ENCODE results near the gene ANKRD13B.

ANKRD13B gene

DNA sequence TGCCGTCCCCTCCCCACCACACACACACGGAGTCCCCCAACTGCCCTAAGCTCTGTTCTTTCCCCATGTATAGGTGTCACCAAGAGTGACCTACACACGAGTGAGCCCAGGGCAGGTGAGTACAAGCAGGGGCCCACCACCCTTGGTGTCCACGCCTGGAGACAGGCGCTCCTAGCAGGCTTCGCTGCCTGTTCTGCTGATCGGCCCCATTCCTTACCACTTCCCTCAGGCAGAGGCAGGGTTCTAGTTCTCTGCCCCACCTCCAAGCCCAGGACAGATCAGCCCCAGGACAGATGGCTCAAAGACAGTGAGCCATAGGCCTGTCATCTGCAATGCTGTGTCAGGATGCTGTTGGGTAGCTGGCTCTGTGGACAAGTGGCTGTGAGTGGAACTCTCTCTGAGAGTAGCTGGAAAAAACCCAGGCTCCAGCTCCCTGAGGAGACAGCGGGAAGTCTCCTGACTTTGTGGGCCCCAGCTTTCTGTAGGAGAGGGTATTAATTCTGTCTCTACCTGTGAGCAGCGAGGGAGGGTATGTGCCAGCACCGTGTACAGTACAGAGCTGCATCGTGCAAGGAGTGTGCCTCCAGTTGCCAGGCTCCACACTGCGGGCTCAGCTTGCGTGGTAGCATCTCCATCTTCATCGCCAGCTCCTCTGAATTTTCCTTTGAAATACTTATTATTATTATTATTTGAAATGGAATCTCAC is 23.5 kb upstream of the ANKRD13B start:
- DNase-seq, result no peak

DNA sequence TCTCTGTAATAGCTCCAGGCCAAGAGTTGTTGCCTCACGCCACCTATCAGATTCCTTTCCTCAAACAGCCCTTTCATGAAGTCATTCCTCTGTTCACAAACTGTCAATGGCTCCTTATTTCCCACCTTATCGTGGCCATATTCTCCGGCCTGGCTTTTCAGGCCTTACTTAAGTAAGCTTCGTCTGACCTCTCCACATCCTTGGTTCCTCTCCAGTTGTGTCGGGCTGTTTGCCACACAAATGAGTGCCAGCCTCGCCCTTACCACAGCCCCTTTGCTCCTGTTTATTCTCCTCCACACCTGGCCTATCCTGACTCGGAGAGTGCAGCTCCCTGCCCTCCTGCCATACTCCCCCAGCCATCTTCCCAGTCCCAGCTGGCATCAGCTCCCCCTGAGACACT is 22.4 kb upstream of the ANKRD13B start:
- no peak for DNase-seq

DNA sequence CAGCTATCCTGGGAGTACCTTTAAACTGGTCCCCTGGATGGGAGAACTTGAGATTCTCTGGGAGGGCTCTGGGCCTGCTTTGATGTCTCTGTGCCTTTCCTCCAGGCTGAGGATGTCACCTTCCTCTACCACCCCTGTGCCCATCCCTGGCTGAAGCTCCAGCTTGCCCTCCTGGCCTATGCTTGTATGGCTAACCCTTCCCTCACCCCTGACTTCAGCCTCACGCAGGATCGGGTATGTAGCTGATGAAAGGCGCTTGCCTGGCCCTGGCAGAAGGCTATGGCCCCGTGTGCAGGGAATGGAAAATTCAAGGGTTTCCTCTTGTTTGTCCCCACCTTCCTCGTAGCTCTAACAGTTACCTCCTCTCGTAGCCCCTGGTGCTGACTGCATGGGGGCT is 21.4 kb upstream of the ANKRD13B start:
- DNase-seq, result no peak

DNA sequence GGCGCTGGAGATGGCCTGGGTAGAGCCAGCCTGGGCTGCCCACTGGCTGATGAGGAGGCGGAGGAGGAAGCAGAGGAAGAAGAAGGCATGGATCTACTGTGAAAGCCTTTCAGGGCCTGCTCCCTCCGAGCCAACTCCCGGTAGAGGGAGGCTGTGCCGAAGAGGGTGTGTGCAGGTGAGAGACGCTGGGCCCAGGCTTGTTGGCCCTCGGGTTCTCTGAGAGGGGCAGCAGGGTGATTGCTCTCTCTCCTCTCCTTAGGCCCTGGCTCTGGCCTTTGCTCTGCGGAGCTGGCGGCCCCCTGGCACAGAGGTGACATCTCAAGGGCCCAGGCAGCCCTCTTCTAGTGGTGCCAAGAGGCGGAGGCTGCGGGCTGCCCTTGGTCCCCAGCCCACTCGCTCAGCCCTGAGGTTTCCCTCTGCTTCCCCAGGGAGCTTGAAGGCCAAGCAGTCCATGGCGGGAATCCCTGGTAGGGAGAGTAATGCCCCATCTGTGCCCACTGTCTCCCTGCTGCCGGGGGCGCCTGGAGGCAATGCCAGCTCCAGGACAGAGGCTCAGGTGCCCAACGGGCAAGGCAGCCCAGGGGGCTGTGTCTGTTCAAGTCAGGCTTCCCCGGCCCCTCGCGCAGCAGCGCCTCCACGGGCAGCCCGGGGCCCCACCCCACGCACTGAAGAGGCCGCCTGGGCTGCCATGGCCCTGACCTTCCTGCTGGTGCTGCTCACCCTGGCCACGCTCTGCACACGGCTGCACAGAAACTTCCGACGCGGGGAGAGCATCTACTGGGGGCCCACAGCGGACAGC is 20.9 kb upstream of the ANKRD13B start:
- no peak for DNase-seq

DNA sequence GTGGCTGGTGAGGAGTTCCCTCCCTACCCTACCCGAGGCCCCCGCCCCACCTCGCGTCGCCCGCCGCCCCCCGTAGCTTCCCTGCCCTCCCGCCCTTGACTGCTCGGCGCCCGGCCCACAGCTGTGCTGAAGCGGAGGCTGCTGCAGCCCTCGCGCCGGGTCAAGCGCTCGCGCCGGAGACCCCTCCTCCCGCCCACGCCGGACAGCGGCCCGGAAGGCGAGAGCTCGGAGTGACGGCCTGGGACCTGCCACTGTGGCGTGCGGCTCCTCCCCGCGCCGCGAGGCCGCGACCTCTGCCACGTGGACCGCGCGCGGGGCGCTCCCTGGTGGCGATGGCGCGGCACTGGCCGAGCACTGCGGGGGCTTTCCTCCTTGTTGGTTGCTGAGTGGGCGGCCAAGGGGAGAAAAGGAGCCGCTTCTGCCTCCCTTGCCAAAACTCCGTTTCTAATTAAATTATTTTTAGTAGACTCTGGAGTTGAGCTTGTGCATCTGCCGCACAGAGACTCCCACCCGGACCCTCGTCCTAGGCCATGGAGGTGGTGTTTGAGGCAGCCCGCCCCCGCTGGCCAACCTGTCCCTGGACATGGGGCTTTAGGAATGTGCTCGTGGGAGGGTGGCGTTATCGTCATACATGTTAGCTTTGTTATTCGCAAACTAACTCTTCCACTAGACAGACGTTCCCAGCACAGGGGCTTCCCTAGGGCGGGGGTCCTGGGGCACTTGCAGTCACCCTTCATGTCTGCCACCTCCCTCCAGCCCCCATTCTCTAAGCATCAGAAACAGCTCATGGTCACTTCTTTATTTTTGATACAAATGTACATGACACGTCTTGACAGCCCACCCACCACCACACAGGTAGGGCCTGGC is 20.0 kb upstream of the ANKRD13B start:
- peak; percentile 50 for DNase-seq

DNA sequence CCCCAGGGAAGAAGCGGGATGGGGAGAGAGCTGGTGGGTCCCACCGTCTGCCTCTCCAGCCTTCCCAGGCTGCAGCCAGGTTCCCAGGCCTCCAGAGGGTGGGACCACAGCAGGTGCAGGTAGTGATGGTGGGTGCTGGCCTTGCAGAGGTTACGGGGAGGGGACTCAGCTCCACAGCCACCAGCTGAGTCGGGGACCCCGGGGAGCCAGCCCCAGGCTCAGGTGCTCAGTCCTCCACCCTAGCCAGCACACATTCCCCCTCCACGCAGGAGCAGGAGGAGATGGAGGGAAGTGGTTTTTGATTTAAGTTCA is 19.4 kb upstream of the ANKRD13B start:
- DNase-seq, result no peak

DNA sequence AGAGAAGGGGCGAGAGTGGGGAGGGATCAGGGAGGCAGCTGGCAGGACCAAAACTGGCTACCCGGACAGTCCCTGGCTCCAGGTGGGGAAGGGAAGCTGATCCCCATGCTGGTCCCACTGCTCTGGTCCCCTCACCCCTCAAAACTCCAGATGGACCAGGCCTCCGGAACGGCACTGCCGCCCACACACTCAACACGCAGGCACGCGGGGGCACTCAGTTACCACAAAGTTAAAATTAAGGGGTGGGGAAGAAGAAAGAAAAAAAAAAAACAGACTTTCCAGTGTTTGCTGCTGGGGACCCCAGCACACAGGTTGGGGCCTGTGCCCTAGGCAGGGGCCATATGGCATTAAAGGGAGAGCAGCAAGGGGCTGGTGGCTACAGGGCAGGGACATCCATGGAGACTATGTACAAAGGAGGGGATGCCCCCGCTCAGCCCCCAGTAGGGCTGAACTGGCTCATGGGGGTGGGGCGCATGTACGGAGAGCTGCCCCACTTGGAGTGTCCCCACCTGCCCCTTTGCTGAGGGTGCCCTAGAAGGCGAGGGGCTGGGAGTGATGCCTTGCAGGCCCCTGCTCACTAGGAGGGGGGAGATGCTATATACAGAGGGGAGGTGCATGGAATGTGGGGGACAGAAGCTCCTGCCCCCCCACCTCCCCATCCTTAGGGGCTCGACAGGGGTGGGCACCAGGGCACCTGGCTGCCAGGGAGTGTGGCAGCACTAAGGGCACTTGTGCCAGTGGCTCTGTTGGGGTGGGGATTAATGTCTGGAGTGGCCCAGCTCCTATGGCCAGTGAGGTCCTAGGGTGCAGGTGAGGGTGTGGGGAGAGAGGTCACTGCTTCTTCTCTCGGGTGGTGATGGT is 18.8 kb upstream of the ANKRD13B start:
- no peak for DNase-seq

DNA sequence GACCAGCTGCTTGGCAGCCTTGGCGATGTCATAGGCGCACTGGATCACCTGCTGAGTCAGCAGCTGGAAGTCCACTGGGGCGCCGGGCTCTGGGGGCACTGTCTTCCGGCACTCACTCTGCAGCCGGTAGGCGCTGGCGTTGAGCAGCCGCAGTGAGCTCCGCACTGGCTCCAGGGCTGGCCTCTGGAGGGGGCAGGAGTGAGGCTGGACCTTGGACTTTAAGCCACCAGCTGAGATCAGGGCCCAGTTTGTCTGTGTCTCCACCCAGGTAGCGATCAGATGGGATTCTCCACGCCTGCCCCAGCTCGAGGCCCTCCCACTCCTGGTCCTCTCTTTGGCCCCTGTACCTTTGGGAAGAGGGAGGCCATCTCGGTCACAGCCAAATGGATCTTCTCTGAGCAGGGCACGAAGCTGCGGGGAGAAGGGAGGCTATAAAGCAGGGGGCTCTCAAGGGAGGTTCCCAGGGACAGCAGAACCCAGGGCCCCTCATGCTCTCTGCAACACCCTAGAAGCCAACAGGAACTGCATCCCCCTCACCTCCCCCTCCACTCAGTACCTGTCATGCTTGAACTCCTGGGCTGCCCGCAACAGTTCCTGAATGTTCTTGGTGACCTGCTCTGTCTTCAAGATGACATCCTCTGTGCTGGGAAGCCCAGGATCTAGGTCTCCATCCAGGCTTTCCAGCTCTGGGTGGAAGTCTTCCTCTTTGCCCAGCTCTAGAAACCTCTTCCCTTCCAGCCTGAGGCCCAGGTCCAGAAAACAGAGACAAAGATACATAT is 18.0 kb upstream of the ANKRD13B start:
- no peak for DNase-seq

DNA sequence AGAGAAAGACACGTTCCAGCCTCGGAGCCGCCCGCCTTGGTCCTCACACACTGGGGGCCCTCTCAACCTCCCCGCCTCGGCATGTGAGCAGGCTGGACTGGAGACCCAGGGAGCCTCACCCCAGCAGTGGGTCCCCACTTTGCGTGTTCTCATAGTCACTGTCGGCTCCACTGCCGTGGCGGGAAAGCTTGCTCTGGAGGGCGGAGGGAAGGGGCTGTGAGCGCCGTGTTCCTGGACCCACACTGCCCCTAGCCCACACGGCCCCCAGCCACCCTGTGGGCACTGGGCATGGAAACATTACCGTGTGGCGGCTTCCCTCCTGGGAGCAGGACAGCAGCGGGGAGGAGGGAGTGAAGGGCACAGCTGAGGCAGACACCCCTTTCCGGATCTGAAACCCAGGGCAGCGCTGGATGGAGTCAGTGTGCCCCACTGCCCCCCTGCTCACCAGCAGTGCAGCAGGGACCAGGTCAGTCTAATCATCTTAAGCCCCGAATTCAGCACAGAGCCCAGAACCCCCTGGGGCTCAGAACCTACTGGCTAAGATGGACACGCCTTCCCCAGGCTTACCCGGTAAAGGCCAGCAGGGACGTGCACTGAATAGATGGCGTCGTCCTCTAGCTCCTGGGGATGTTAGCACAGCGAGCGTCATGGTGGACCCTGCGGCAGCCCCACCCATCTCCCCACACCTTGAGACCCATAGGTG is 17.3 kb upstream of the ANKRD13B start:
- no peak for DNase-seq

DNA sequence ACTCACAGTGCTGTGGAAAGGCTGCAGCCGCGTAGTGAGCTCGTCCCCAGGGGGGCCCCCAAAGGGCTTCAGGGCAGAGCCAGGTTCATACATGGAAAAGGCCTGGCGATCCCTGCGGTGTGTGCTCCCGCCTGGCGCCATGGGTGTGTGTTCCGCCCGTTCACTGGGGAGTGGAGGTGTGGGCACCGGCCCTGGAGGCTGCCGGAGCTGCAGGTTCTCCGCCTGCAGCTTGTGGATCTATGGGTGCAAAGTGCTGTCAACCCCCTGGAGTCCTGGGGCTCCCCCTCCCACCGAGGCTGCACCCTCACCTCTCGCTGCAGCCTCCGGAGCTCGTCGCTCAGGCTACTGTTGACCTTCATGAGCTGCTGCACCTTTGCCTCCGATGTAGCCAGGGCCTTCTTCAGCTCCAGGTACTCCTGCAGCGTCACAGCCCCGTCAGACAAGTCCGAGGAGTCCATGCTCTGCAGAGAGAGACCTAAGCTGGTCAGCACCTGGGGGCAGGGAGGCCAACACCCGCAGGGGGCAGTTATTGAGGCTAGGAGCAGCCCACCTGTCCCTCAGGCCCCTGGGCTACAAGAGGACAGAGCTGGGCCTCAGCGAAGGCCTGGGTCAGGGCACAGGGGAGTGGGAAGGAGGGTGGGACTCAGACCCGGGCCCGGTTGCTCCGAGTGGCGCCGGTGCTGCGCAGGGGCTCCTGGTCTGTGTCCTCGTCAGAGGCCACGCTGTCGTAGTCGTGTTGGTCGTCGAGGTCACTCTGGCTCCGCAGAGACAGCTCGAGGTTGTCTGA is 16.5 kb upstream of the ANKRD13B start:
- DNase-seq, result no peak

DNA sequence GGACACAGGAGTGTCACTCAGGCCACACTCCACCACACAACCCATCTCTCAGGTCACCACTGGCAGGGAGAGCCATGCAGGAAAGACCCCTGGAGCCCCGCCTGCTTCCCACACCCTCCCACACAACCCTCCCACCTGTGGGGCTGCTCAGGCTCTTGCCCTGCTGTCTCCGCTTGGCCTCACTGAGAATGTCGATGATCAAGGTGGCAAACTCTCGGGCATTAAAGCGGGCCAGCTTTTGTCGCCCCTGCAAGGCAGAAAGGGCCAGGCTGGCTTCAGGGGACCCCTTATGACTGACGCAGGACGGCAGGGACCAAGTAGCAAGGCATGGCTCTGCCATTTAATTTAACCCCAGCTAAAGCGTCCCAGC is 15.9 kb upstream of the ANKRD13B start:
- no peak for DNase-seq

DNA sequence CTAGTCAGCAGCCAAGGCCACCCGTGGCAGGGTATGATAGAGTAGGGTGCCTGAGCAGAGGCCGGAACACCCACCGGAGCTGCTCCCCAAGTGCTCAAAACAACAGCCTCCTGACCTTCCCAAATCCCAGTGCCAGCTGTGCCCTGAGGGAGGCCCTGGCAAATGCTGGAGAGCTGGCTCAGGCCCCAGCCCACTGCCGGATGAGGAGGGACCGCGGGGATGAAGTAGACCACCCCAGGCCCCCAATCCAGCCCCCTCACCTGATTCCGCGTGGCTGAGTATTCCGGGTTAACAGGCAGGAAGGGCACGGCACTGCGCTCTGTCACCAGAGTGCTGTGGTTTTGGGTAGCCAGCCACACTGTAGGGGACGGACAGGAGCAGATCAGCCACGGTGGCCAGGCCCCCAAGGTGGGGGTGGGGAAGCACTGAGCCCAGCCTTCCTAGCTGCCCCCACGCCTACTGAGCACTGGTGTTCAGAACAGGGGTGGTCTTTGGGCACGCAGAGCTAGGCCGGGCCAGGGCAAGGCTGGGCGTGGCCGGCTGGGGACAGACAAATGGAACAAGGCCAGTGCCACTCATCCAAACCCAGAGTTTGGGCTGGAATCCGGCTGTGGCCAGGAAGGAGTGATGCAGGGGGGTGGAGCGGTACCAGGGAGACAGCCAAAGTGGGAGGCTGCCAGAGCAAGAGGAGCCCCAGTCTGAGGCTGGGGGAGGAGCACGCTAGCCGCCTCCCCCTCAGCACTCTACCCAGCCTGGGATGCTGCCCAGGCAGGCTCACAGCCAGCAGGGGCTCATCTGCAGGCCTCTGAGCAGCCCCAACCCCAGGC is 15.3 kb upstream of the ANKRD13B start:
- no peak for DNase-seq

DNA sequence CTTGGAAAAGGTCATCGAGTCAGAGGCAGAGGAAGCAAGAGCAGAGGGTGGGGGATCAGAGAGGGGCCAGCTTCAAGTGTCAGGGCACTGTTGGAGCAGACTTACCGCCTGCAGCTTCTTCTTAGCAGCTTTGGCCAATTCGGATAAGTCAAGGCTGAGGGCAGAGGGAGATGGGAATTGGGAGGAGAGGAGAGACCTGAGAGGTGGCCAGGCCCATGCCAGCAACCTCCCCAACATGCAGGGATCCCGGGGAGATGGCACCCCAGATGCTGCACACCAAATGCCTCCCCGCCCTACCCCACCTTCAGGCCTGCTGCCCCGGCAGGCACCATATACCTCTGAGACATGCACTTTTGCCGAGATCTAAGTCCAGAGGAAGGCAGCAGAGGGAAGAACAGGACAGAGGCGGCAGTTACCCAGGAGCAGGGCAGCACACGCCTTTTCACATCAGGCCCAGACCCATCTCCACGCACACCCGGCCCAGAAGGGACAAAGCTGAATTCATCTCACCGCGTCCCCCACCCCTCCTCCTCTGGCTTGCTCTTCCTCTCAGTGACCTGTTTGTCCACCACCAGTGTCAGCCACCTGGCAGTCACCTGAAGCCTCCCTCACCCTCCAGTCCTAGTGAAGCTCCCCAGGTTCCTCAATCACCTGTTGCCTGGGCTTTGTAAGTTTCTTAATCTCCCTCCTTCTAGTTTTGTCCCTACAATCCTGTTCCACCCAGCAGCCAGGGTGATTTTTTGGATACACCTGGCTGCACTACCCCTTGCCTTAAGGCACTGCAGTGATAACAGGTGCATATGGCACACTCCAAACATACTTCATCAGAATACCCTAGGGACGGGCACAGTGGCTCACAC is 14.1 kb upstream of the ANKRD13B start:
- DNase-seq, result no peak

DNA sequence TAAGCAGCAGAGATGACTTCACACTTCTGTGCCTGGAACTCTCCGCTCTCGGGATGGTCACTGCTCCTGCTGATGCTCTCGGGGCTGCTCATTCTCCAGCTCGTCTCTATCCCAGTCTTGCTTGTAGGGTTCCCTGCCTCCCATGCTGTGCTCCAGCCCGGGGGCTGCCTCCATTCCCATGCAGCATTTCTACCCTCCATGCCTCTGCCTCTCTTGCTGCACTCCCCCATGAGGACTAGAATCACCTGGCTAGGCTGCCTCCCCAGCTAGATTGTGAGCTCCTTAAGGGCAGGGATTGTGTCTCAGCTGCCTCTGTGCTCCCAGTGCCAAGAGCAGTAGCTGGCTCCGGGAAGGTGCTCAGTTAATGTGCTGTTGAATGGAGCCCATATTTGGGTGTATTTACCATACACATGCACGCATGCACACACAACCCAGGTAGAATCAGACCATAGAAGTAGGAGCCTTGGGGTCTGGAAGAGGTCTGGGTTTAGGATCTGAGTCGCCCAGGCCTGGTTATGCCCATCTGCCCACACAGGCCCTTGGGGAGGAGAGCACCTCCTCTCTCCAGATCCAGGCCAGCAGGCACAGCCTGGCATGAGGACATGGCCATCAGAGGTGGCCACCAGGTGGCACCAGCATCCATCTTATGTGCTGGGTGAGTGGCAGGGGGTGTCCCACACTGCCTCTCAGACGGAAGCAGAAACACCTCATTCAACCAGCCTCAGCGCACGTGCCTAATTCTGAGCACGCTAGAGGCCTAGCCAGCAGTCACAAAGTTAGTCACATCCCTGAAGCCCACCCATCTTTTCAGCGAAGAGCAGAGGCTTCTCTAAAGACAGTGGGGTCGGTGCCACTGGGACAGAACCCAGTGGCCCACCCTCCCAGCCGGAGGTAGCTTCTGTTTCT is 12.8 kb upstream of the ANKRD13B start:
- DNase-seq, result peak; percentile 90

DNA sequence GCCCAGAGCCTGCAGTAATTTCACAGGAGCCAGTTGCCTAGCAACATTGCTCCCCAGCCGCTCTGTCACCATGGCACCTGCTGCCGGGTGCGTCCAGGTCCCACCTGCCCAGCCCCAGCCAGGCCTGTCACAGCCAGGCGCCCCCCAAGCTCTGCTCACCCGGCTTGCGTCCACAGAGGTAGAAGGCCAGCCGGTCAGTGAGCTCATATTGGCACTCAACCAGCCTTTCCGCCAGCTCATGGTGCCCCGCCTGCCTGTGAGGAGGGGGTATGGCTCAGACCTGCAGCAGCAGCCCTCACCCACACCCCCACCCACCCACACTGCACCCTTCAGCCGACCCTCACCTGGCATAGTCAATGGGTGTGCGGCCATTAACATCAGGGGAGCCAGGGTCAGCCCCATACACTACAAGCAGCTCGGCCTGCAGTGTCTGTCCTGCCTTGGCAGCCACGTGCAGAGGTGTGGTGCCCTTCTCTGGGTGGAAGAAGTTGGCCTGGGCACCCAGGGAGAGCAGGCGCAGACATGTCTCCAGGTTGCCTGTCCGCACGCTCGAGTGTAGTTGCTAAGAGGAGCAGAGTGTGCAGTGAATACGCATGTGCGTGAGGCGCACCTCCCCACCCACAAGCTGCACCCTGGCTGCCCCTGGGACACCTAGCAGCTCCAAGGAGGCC is 11.2 kb upstream of the ANKRD13B start:
- DNase-seq, result no peak

DNA sequence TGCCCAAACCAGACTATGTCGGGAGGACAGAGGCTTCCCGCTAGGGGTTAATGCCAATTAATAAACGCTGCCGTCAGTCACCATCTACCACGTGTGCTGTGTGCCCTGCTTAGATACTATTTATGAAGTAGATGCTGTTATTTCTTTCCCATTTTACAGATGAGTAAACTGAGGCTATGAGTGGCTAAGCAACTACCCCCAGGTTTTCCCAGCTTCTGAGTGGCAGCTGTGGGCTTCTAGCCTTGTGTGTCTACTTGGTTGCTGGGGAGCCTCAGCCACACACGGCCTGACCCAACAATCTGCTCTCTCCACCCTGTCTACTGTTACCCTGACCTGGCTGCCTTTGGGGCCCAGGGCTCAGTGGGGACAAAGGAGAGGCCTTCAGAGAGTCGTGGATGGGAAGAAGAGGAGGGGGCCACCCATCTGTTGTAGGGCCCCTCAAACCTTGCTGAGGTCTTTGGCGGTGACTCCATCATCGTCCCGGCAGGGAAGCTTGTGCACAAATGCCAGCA is 10.6 kb upstream of the ANKRD13B start:
- no peak for DNase-seq

DNA sequence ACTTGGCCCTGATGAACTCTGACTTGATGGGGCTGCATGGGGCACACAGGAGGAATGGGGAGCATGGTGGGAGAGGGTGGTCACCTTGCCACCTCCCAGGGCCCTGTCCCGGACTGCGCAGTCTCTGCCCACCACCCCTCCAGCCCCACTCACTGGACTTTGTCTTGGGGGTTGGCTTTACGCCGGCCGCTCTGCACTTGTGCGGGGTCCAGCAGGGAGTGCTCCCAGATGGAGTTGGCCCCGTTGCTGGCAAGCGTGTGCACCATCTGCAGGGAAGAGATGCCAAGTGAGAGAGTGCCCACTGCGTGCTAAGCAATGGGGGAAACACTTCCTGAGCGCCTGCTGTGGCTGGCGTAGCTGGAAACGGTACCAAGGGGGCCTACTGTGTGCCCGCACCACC is 10.2 kb upstream of the ANKRD13B start:
- DNase-seq, result no peak

Data from stimulated activated CD4-positive, alpha-beta T cell treated with anti-CD3 and anti-CD28 coated beads, Interleukin-1b, Interleukin-23, amount 100 ng/mL, for 48 hours (primary cell).